CD14-positive monocyte (primary cell): ENCODE results near the gene CCDC154. TPM values are rescaled to one million over a fixed set of nuclear protein-coding genes. Genes with fewer than 3 reads are reported as not detected.

Experiments used
- DNase-seq, 3 donors: peaks; one replicate each; pipeline ENCODE4 v3.0.0-alpha.2; 2011 to 2022
- H2AFZ ChIP-seq: 2 replicates; pipeline ENCODE4 v1.6.0; 2012; ENCODE audit warnings: mild to moderate bottlenecking, low read depth, low read length, inconsistent platforms; ENCODE audit not compliant: insufficient read depth, poor library complexity, severe bottlenecking
- H3K27ac ChIP-seq, 2 donors: 1 replicate in 1 of 2; 2 replicates in 1 of 2; pipeline ENCODE4 v1.5.1; 2012 to 2013; ENCODE audit warnings: low read length in 2 of 2, control low read depth in 1 of 2, inconsistent platforms in 1 of 2, low read depth in 1 of 2, mild to moderate bottlenecking in 1 of 2
- H3K27me3 ChIP-seq, 2 donors: one replicate each; pipeline versions ENCODE4 v1.6.0 to v1.6.1; 2011 to 2013; ENCODE audit warnings: low read length in 2 of 2; ENCODE audit not compliant: control insufficient read depth in 2 of 2, insufficient read depth in 2 of 2
- H3K36me3 ChIP-seq, 2 donors: replicated peaks in 1 of 2; 1 replicate in 1 of 2; 2 replicates in 1 of 2; pipeline versions ENCODE4 v1.5.1 to v1.6.1; 2012 to 2013; ENCODE audit warnings: low read length in 2 of 2, control low read depth in 1 of 2, inconsistent platforms in 1 of 2, mild to moderate bottlenecking in 1 of 2; ENCODE audit not compliant: insufficient read depth in 2 of 2, control insufficient read depth in 1 of 2
- H3K4me1 ChIP-seq, 2 donors: 1 replicate in 1 of 2; 2 replicates in 1 of 2; pipeline versions ENCODE4 v1.5.1 to v1.6.1; 2012 to 2013; ENCODE audit warnings: low read length in 2 of 2, control low read depth in 1 of 2, inconsistent platforms in 1 of 2, mild to moderate bottlenecking in 1 of 2, moderate library complexity in 1 of 2; ENCODE audit not compliant: insufficient read depth in 2 of 2, control insufficient read depth in 1 of 2
- H3K4me2 ChIP-seq: replicated peaks from 2 replicates; pipeline ENCODE3; 2012; ENCODE audit warnings: low read length, moderate library complexity, mild to moderate bottlenecking; ENCODE audit not compliant: poor library complexity, severe bottlenecking; ENCODE audit errors: extremely low read depth
- H3K4me3 ChIP-seq, 3 experiments: fragments of 200-600 bp in 1 of 3; sonication (generic) in 1 of 3; replicated peaks in 1 of 3; 1 replicate in 2 of 3; 2 replicates in 1 of 3; pipeline ENCODE4 v1.5.1; 2011 to 2013; ENCODE audit warnings: low read length in 3 of 3, mild to moderate bottlenecking in 3 of 3, control low read depth in 2 of 3, low read depth in 2 of 3, inconsistent platforms in 1 of 3, moderate library complexity in 1 of 3
- H3K79me2 ChIP-seq: 2 replicates; pipeline ENCODE4 v1.6.0; 2012; ENCODE audit warnings: mild to moderate bottlenecking, control low read depth, inconsistent platforms, low read length, moderate library complexity; ENCODE audit not compliant: insufficient read depth
- H3K9ac ChIP-seq: 2 replicates; pipeline ENCODE4 v1.6.0; 2017; ENCODE audit warnings: low read length, mild to moderate bottlenecking; ENCODE audit not compliant: insufficient read depth, poor library complexity, severe bottlenecking
- H3K9me3 ChIP-seq, 2 donors: replicated peaks in 1 of 2; 1 replicate in 1 of 2; 2 replicates in 1 of 2; pipeline versions ENCODE4 v1.5.1 to v1.6.1; 2012 to 2013; ENCODE audit warnings: low read length in 2 of 2, control low read depth in 1 of 2; ENCODE audit not compliant: control insufficient read depth in 1 of 2, insufficient read depth in 1 of 2
- H4K20me1 ChIP-seq: 2 replicates; pipeline ENCODE4 v1.6.0; 2012; ENCODE audit warnings: mild to moderate bottlenecking, low read length, control low read depth, moderate library complexity; ENCODE audit not compliant: insufficient read depth
- H3K27ac Mint-ChIP-seq, 7 donors: one replicate each; pipeline ENCODE4 v1.8.0; 2020; ENCODE audit warnings: mild to moderate bottlenecking in 7 of 7, mixed read lengths in 7 of 7, moderate library complexity in 6 of 7, inconsistent platforms in 2 of 7
- H3K27me3 Mint-ChIP-seq, 3 donors: one replicate each; pipeline ENCODE4 v1.8.0; 2021 to 2022; ENCODE audit warnings: low read depth in 3 of 3, mild to moderate bottlenecking in 3 of 3, mixed read lengths in 3 of 3, moderate library complexity in 3 of 3, inconsistent platforms in 1 of 3
- H3K36me3 Mint-ChIP-seq, 2 donors: one replicate each; pipeline ENCODE4 v1.8.0; 2020; ENCODE audit warnings: mixed read lengths in 2 of 2, inconsistent platforms in 1 of 2, mild to moderate bottlenecking in 1 of 2
- H3K4me1 Mint-ChIP-seq: one replicate; pipeline ENCODE4 v1.8.0; 2020; ENCODE audit warnings: mild to moderate bottlenecking, mixed read lengths
- H3K4me3 Mint-ChIP-seq, 2 donors: one replicate each; pipeline ENCODE4 v1.8.0; 2020; ENCODE audit warnings: mild to moderate bottlenecking in 2 of 2, mixed read lengths in 2 of 2, moderate library complexity in 1 of 2
- H3K9me3 Mint-ChIP-seq, 7 donors: one replicate each; pipeline ENCODE4 v1.8.0; 2020 to 2022; ENCODE audit warnings: mixed read lengths in 7 of 7, mild to moderate bottlenecking in 6 of 7, moderate library complexity in 6 of 7, inconsistent platforms in 2 of 7
- WGBS: methylation state at CpG from one replicate; pipeline ENCODE4 v1.1.5; 2013; ENCODE audit warnings: missing lambda C conversion rate; ENCODE audit not compliant: insufficient coverage; 5-methylcytosine and 5-hydroxymethylcytosine counted together
- intact Hi-C, 2 donors: fragments of 100-400 bp; cut with micrococcal nuclease; formaldehyde crosslinking; loops; one replicate each; pipeline versions ENCODE4 v1.15.0 to v1.15.1; 2023
- polyA plus RNA-seq, 3 donors: library from polyadenylated mRNA; depleted of rRNA in 1 of 3; unstranded in 2 of 3; stranded (reverse) in 1 of 3; fragments of 300-500 nt in 2 of 3; fragments of >200 nt in 1 of 3; fragmentation: Illumina TruSeq in 2 of 3; gene quantifications; 1 replicate in 2 of 3; 2 replicates in 1 of 3; pipeline ENCODE4 v1.2.3, GENCODE V29; 2012 to 2021
- TF ChIP-seq, protein P1 (sequence below): fragments of 200-600 bp; IDR thresholded peaks from one replicate; pipeline ENCODE4 v1.8.0; 2022; ENCODE audit warnings: antibody characterized with exemption, mild to moderate bottlenecking

The CCDC154 gene
- polyA plus RNA-seq, 3 donors = 5.9 TPM; not detected in 2

DNA sequence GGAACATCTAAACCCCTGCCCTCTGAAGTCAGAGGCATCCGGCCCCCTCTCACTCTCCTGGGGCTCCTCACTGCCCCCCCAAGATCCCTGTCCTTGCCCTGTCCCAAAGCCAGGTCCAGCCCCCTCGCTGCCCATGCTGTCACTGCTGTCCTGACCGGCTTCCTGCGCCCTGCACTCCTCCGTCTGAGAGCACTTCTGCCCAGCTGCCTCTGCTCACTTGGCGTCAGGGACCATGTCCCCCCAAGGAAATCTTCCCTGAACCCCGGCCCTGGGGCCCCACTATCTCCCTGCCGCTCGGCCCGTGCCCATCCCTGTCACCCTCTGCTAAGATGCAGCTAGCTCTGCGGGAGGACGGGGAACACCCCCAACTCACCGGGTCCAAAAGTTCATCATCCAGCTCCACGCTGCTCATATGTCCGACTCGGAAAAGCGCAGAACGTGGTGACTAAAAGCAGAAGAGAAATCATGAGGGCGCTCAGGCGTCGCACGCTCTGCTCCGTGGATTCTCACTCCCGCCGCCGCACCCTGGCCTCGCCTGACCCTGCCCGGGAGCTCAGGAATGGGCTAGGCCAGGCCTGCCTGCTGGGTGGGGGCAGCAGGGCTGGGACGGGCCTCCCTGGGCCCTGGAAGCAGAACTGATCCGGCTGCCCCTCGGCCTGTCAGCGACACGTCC, 20.7 kb upstream of the CCDC154 start:
- Mint-ChIP-seq H3K27me3 (peaks cover 0 to 5% (median 0%) of the 10 kb centered on the region in 3 donors), H3K27ac (peak overlapping the region in 4 of 7 donors; percentile 40 to 82 (median 60)), H3K36me3 (peaks cover 36 to 69% of the 10 kb centered on the region in 2 donors), H3K4me3 (no peak overlapping the region), H3K4me1 (peaks cover 23% of the 10 kb centered on the region), H3K9me3 (peaks cover 0 to 1% (median 0%) of the 10 kb centered on the region in 7 donors)
- Histone ChIP-seq H3K9me3 (no peaks in the 10 kb centered on the region), H3K79me2 (peaks cover 89% of the 10 kb centered on the region), H3K4me2 (no peak overlapping the region), H3K27me3 (no peaks in the 10 kb centered on the region), H3K36me3 (peaks cover 44 to 66% of the 10 kb centered on the region in 2 donors), H3K27ac (peak overlapping the region in 1 of 2 donors; percentile 20), H3K4me3 (no peak overlapping the region), H4K20me1 (peaks cover 88% of the 10 kb centered on the region), H3K9ac (no peak overlapping the region), H2AFZ (no peak overlapping the region), H3K4me1 (peaks cover 10 to 27% of the 10 kb centered on the region in 2 donors)
- 96% methylated on average over 31 of the region's 33 CpGs for WGBS
- TF ChIP-seq, protein P1, sequence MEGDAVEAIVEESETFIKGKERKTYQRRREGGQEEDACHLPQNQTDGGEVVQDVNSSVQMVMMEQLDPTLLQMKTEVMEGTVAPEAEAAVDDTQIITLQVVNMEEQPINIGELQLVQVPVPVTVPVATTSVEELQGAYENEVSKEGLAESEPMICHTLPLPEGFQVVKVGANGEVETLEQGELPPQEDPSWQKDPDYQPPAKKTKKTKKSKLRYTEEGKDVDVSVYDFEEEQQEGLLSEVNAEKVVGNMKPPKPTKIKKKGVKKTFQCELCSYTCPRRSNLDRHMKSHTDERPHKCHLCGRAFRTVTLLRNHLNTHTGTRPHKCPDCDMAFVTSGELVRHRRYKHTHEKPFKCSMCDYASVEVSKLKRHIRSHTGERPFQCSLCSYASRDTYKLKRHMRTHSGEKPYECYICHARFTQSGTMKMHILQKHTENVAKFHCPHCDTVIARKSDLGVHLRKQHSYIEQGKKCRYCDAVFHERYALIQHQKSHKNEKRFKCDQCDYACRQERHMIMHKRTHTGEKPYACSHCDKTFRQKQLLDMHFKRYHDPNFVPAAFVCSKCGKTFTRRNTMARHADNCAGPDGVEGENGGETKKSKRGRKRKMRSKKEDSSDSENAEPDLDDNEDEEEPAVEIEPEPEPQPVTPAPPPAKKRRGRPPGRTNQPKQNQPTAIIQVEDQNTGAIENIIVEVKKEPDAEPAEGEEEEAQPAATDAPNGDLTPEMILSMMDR = no peak
- DNase-seq = no peak
- intact Hi-C loops = no loop called here

DNA sequence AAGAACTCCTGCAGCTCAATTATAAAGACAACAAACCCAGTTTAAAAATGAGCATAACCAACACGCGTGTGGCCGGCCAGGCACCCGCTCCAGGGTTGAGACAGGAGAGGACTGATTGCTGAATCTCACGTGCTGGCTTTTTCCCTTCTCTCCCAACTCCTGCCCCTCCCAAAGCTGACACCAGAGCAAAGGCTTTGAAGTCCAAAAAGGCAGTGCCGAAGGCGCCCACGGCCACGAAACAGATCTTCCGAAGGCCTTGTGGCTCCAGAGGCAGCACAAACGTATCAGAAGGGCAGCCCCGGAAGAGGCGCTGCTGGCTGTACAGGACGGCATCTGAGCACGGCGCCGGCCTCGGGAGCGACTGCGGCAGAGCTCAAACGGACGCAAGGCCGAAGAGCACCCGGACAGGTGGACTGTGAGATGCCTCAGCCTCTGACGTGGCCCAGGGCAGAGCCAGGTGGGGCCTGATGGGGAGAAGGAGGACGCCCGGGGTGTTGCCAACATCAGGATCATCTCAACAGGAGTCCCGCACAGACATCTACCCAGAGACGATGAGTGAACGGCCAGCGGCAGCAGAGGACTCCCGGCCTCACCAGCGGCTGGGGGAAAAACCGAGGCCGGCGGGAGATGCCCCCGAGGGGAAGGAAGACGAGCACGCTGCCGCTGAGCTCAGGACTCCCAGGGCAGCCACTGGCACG, 20.0 kb upstream of the CCDC154 start:
- Mint-ChIP-seq H3K4me1 (peaks cover 16% of the 10 kb centered on the region), H3K27ac (peak overlapping the region in 3 of 7 donors; percentile 50 to 82 (median 57)), H3K4me3 (no peak overlapping the region), H3K9me3 (peaks cover 0 to 1% (median 0%) of the 10 kb centered on the region in 7 donors), H3K27me3 (peaks cover 0 to 5% (median 0%) of the 10 kb centered on the region in 3 donors), H3K36me3 (peaks cover 39 to 73% of the 10 kb centered on the region in 2 donors)
- no peak overlapping the region for H3K4me2 ChIP-seq
- H3K4me1 ChIP-seq = peaks cover 3 to 20% of the 10 kb centered on the region in 2 donors
- intact Hi-C loops = no loop called here
- H3K9ac ChIP-seq = no peak overlapping the region
- DNase-seq = no peak
- no peak overlapping the region for H3K27ac ChIP-seq
- TF ChIP-seq, protein P1 = no peak
- H3K9me3 ChIP-seq = no peaks in the 10 kb centered on the region
- H3K79me2 ChIP-seq = peaks cover 85% of the 10 kb centered on the region
- WGBS = 98% methylated on average over 37 of the region's 41 CpGs
- peaks cover 48 to 70% of the 10 kb centered on the region in 2 donors for H3K36me3 ChIP-seq
- no peak overlapping the region for H2AFZ ChIP-seq
- H4K20me1 ChIP-seq = peaks cover 90% of the 10 kb centered on the region
- no peaks in the 10 kb centered on the region for H3K27me3 ChIP-seq
- H3K4me3 ChIP-seq = no peak overlapping the region
